SK-N-MC (cell line): Measurements from ENCODE around the gene PRPF6.
A peak's percentile ranks its signal among the peaks of the same experiment; 100 is the strongest.

Experiments used
- EZH2 ChIP-seq: fragments of 200-600 bp; sonication (generic); IDR thresholded peaks from one replicate; pipeline ENCODE4 v1.6.1; 2017; ENCODE audit warnings: antibody characterized with exemption
- FOXP2 ChIP-seq: optimal IDR thresholded peaks from 2 replicates; pipeline ENCODE3; 2011; ENCODE audit warnings: mild to moderate bottlenecking, moderate library complexity; ENCODE audit not compliant: insufficient read depth; ENCODE audit errors: extremely low read length, control extremely low read depth
- POLR2AphosphoS5 ChIP-seq: IDR thresholded peaks from 2 replicates; pipeline ENCODE4 v1.6.1; 2012; ENCODE audit warnings: mild to moderate bottlenecking, low read depth, low read length, borderline replicate concordance

- TF ChIP-seq EZH2 (no peak), POLR2AphosphoS5 (peak; percentile 13; the same call in 1 of the 2 replicates), FOXP2 (no peak)
These were observed 39.5 kb upstream of the PRPF6 start for GRCh38 chr20:63941282-63942081.
